HG03457 (cell line): Measurements from ENCODE around the gene CAVIN2.

Experiments
- ATAC-seq: cut with Tn5 transposase; IDR thresholded peaks from one replicate; pipeline ENCODE4 v1.9.1; 2021; ENCODE audit warnings: moderate number of reproducible peaks; ENCODE audit not compliant: unreplicated experiment

The CAVIN2 gene

DNA sequence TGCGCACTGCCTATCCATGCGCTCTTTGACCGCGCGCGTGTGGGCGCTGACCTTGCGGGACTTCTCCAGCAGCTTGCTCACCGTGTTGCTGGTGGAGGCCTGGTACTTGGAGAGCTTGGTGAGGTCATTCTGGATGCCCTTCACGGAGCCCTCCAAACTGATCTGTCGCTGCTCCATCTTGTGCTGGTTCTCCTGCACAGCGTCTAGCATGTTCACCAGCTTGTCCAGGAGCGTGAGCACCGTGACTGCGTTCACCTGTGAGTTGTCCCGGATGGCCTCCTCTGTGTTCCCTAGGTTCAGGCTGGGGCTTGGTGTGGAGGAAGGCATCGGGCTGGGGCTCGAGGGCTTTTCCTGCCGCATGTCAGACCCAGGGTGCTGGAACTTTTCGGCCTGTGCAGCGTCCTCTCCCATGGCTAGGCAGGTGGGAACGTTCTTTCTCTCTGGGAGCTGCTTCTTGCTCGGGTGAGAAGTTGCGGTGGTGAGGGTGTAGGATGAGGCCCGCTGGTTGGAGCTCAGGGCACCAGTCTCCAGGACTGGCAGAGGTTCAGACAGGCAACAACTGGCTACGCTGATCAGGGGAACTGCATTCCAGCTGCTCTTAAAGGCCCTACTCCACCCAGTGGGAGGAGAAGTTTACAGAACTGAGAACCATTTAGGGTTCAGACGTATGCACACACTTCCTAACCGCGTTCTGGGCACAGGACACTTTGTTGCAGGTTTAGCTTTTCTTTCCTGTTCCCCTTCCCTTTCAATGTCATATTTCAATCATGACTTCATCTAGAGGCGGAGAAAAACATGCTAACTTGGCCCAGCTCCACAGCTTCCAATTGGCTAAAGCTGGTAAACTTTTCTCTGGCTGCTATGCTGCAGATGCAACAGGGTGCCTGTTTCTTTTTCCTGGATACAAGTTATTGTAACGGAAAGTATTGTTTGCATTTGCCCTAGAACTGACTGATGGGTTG is at the start of gene CAVIN2:
TSS of gene CAVIN2 (minus strand) at position 574 of the 962 bp plus-strand sequence. CDS start at position 411, 163 bp downstream.
- ATAC-seq, result no peak

- no peak for ATAC-seq
Measured at GRCh38 chr2:191895743-191896142, 48.9 kb upstream of the CAVIN2 start.

- no peak for ATAC-seq
Measured at GRCh38 chr2:191895195-191895594, 48.3 kb upstream of the CAVIN2 start.

GRCh38 chr2:191894681-191895147 is 47.8 kb upstream of the CAVIN2 start:
- peak; percentile 48 for ATAC-seq

DNA sequence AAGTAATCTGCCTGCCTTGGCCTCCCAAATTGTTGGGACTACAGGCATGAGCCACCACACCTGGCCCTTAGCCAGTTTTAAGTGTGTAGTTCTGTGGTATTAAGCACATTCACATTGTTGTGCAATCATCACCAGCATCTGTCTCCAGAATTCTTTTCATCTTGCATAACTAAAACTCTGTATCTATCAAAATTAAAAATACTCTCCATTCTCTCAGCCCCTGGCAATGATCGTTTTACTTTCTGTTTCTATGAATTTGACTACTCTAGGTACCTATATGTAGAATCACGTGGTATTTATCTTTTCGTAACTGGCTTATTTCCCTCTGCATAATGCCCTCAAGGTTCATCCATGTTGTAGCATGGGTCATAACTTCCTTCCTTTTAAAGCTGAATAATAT is 45.5 kb upstream of the CAVIN2 start:
- no peak for ATAC-seq

DNA sequence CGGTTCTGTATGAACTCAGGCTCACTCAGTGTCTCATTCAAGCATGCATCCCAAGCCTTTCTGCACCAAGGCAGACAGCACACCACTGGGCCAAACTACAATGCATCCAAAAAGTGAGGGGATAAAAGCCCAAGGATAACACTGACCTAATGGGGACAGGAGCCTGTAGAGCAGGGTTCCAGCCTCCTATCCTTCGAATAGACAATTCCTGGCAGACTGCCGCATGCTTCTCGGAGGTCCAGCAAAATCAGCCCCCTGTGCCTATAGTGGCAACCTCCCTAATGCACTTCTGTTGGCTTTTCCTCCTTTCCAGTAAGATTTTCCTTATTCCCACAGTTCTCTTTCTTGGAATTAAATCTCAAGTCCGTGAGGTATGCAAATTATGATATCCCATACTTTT is 44.8 kb upstream of the CAVIN2 start:
- ATAC-seq, result no peak

- no peak for ATAC-seq
Measured at GRCh38 chr2:191889931-191890330, 43.0 kb upstream of the CAVIN2 start.

- no peak for ATAC-seq
Measured at GRCh38 chr2:191888400-191889166, 41.7 kb upstream of the CAVIN2 start.

GRCh38 chr2:191885650-191886049 is 38.8 kb upstream of the CAVIN2 start:
- no peak for ATAC-seq

DNA sequence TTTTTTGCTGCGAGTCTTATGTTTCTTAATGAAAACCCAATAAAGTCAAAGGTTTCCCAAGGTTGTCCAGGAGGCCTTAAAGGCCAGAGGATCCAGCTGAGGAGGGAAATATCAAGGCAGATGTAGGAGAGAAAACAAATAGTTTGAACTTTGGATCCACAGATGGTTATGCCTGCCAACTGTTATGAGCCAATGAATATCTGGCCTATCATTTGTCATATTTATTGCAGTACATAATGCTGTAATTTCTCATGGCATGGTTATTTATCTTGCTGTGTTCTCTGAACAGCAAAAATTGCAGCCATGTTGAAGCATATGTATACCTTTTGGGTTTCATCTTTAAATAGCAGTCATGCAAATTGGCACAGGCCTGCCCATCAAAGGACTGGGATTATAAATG is 38.2 kb upstream of the CAVIN2 start:
- no peak for ATAC-seq

DNA sequence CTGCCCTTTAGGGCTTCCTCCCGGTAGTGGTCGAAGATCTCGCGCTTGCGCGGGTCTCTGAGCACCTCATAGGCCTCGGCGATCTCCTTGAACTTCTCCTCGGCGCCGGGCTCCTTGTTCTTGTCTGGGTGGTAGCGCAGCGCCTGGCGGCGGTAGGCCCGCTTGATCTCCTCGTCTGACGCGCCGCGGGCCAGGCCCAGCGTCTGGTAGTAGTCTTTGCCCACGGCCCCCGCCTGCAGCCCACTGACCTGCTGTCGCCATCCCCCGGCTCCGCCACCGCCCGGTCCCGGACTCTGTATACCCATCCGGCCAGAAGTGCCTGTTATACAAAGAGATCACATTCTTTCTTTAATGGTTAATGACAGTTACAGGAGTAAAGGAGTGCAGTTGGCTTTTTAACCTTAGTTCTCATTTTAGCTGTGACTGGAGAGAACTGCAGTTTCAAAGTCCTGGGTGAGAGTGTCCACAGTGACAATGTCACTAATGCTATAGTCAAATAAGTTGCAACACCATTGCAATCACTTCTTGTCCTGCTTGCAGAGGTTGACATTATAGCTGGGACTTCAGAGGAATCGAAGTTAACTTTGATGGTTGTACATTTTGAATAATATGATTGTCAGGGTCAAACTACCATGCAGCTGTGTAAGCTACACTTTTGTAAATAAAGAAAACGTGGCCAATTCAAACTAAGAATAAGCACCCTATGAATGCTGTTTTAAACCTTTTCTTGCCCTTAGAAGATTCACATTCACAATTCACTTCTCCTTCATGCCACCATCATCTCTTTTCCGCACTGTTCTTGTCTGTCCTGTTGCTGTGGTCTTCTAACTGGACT is 35.3 kb upstream of the CAVIN2 start:
- ATAC-seq, result no peak

DNA sequence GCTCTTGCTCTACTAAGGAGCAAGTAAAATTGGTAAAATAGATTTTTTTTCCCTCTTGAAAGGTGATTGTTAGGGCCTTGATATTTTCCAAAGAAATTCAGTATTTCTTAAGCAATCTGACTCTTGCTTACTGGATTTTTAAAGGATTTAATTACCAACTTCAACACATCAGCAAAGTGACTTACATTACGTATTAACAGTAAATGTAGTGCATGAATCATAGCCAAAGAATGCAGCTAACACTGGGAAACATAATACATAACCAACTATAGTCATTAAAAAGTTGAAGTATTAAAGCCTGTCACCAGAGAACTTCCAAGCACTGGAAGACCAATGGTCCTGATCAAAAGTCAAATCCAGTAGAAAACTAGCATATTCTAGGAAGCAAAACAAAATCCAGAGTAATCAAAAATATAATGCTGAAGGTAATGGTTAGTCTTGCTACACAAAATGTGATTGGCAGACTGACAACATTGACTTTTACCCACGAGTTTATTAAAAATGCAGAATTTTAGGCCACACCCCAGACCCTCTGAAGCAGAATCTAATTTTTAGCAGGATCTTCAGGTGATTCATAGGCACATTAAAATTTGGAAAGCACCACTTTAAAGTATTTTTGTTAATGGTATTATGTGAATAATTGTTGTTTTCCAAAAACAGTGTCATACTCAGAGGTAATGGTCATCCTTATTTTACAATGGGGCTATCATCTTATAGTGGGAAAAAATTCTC is 31.8 kb upstream of the CAVIN2 start:
- no peak for ATAC-seq

DNA sequence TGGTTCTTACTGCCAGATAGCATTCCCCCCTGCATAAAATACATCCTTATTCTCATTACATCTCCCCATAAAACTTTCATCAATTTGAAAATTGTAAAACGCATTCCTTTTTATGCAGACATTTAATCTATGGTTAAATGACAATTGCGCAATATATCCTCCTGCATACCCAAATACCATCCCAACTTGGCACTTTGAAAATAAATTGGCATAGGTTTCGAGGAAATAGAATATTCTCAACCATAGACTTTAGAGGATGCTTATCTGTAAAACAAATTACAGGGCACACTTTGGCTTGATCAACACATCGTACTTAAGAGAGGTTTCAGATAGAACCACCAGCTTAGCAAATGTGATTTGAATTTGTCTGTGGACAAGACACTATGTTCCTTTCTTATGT is 31.0 kb upstream of the CAVIN2 start:
- no peak for ATAC-seq

- no peak for ATAC-seq
Measured at GRCh38 chr2:191875859-191876258, 29.0 kb upstream of the CAVIN2 start.

DNA sequence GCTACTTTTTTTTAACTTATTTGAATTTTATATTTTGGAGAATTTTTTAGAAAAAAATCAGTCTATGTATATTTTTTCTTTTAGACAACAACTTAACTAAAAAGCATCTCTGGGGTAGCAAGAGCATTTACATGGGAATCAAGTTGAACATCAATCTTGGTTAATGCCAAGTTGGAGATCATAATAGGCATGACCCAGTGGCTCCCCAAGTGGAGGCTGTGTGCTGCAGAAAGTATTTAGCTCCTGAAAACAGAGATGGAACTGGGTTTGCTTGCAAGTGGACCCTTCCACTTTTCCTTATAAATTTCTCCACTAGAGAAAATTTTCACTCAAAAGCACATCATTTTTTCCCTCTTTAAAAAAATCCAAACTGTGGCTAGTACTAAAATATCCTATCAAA is 23.9 kb upstream of the CAVIN2 start:
- ATAC-seq, result no peak

GRCh38 chr2:191869781-191870180 is 22.9 kb upstream of the CAVIN2 start:
- ATAC-seq, result no peak

GRCh38 chr2:191869178-191869577 is 22.3 kb upstream of the CAVIN2 start:
- no peak for ATAC-seq

DNA sequence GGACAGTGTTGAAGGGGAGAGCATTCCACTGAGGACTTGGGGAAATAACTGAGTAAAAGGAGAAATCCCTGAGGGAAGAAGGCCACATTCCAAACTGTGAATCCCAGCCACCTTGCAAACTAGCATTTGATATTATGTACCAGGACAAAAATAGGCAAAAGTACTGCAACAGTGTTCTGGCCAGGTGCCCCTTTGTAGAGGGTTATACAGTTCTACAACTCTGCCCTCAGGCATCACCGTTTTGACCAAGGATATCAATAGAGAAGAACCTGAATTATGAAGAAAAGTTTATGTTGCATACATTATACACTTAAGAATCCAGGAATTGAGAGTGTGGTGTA is 20.6 kb upstream of the CAVIN2 start:
- no peak for ATAC-seq

GRCh38 chr2:191866675-191867506 is 20.0 kb upstream of the CAVIN2 start:
- ATAC-seq, result no peak
